Kidney epithelial cell (primary cell): Measurements from ENCODE around the gene AJAP1. TPM values are rescaled to one million over a fixed set of nuclear protein-coding genes. Genes with fewer than 3 reads are reported as not detected.

Source experiments
- DNase-seq: peaks from one replicate; pipeline ENCODE4 v3.0.0-alpha.2; 2010; ENCODE audit warnings: low read depth
- H3K27me3 ChIP-seq: 2 replicates; pipeline ENCODE4 v1.6.0; 2011; ENCODE audit warnings: low read length; ENCODE audit not compliant: control insufficient read depth, insufficient read depth
- H3K36me3 ChIP-seq: 2 replicates; pipeline ENCODE4 v1.5.1; 2011; ENCODE audit warnings: low read length; ENCODE audit not compliant: control insufficient read depth, insufficient read depth
- H3K4me3 ChIP-seq: 2 replicates; pipeline ENCODE4 v1.5.1; 2011; ENCODE audit warnings: low read depth, mild to moderate bottlenecking, control low read depth, low read length
- total RNA-seq: library from RNA; depleted of rRNA; stranded (reverse); fragments of >200 nt; gene quantifications from 2 replicates; pipeline ENCODE4 v1.2.3, GENCODE V29; 2015
- TF ChIP-seq, protein P1 (sequence below): IDR thresholded peaks from 2 replicates; pipeline ENCODE4 v1.5.1; 2011; ENCODE audit warnings: mild to moderate bottlenecking, moderate library complexity, low read length, control low read depth, inconsistent platforms; ENCODE audit not compliant: insufficient read depth, poor library complexity, severe bottlenecking

The AJAP1 gene
- total RNA-seq, 1 donor from 2014 or later = 0.67 TPM

DNA sequence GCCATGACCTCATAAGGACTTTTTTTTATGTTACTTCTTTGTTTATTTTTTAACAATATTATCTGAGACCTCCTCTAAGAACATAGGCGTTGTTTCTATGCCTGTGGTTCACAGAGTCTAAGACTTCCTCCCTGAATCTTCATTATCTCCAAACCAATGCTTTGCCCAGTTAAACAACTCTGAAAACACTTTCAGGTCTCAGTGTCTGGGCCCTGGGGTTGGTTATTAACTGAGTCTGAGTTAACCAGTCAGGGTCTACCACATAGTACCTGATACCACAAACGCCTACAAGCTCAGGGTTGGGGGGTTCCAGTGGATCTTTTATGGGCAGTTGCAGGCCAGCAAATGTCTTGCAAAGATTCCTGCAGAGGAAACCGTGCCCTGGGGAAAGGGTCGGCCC, 138.2 kb downstream of the AJAP1 start:
- H3K27me3 ChIP-seq = no peaks in the 10 kb centered on the region
- H3K36me3 ChIP-seq = no peaks in the 10 kb centered on the region
- H3K4me3 ChIP-seq = no peak overlapping the region

DNA sequence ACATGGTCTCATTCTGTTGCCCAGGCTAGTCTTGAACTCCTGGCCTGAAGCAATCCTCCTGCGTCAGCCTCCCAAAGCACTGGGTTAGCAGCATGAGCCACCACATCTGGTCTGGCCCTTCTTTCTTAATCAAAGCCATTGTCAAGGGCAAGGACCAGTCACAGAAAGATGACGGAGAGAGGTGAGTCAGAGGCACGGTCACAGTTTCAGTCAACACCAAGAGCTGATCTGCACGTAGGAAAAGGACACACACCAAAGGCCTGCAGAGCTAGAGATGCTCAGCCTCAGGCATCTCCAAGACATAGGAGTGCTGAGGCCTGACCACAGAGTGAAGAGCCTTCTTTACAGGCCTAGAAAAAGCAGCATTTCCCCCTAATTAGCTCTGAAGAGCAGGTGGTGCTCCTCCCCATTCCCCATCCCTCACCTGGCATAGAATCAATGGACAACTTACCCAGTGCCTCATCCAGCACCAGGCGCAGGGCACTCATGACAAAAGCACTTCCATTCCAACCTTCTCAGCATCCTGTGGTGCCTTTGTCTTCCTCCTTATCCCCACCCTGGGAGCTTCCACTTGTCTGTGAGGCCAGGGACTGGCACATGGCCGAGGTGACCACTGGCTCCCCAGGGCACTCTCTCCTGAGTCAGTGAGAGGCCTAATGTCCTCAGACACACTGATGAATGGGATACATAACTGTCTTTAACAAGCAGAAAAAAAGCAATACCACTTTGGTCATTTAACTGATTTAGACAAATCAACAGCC, 139.8 kb downstream of the AJAP1 start:
- H3K4me3 ChIP-seq = no peak overlapping the region
- TF ChIP-seq, protein P1, sequence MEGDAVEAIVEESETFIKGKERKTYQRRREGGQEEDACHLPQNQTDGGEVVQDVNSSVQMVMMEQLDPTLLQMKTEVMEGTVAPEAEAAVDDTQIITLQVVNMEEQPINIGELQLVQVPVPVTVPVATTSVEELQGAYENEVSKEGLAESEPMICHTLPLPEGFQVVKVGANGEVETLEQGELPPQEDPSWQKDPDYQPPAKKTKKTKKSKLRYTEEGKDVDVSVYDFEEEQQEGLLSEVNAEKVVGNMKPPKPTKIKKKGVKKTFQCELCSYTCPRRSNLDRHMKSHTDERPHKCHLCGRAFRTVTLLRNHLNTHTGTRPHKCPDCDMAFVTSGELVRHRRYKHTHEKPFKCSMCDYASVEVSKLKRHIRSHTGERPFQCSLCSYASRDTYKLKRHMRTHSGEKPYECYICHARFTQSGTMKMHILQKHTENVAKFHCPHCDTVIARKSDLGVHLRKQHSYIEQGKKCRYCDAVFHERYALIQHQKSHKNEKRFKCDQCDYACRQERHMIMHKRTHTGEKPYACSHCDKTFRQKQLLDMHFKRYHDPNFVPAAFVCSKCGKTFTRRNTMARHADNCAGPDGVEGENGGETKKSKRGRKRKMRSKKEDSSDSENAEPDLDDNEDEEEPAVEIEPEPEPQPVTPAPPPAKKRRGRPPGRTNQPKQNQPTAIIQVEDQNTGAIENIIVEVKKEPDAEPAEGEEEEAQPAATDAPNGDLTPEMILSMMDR = no peak
- H3K36me3 ChIP-seq = no peaks in the 10 kb centered on the region
- H3K27me3 ChIP-seq = no peaks in the 10 kb centered on the region
- no peak for DNase-seq

More for the DNA sequence above, 138.2 kb downstream of the AJAP1 start:
- no peak for DNase-seq
- TF ChIP-seq, protein P1 = no peak

DNA sequence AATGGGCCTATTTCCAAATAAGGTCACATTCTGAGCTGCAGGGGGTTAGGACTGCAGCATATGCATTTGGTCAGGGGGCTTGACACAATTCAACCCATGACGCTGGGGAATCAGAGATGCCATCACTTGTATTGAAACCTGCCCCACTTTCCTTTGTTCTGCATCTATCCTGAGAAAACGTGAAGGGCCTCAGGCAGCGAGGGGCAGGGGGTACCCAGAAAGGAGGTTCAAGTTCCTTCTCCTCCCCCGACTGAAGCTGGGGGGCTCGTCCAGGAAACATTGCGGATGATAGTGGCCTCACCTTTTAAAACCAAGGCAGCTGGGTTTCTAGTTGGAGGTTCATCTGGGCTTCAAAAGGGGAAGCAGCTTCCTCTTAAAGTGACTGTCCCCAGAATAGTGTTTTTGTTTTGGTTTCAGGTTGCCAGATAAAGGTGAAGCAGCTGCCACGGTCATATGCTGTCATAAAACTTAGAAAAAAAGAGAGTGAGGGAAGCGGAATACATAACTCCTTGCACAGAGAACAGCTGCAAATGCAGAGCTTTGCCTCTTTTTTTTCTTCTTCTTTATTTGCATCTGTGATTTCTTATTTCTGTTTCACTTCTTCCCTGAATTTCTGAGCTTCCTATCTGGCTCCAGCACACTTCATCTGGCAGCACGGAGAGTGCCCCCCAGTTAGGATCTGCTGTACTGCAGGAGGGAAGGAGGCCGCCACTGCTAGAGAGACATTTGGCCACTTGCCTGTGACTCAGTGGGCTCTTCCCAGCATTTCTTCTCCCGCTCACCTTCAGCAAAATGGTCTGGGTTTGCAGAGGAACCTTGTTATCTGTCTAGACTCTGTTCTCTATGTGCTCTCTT, 142.0 kb downstream of the AJAP1 start:
- no peaks in the 10 kb centered on the region for H3K36me3 ChIP-seq
- DNase-seq = no peak
- TF ChIP-seq, protein P1 = no peak
- H3K4me3 ChIP-seq = no peak overlapping the region
- H3K27me3 ChIP-seq = no peaks in the 10 kb centered on the region

DNA sequence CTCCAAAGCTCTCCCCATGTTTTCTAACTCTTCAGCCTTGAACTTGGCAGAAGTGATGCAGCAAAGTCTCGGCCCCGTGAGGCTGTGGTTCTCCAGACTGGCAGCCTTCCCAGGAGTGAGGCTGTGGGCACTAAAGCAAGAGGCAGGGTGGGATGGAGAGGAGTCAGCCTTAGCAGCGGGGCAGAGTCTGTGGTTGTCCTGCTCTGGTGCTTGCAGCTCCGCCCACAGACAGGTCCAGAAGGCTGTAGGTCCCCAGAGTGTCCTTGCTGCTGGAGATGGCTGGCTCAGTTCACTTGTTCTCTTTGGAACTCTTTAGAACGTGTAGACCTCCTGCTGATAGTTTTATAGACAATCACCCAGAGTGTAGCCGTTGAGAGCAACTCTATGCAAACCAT, 142.6 kb downstream of the AJAP1 start:
- no peak for DNase-seq
- Histone ChIP-seq H3K27me3 (no peaks in the 10 kb centered on the region), H3K4me3 (no peak overlapping the region), H3K36me3 (no peaks in the 10 kb centered on the region)
- TF ChIP-seq, protein P1 = no peak

DNA sequence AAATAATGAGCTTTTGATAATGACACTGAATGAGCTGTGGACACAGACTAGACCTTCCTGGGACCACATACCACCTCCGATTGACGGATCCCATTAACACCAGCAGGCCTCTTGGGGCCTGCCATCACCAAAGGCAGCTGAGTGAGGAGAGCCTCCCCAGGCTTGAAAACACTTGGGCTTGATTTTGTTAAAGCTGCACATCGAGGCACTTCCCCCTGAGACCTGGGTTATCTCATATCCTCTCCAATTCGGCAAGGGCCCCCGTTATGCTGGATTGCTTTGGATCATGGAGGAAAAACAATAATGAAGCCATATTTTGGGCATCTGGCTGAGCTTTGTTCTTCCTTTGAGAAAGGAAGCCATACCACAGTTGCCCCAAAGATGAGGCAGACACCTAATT, 143.0 kb downstream of the AJAP1 start:
- no peak overlapping the region for H3K4me3 ChIP-seq

More for the DNA sequence above, 143.0 kb downstream of the AJAP1 start:
- no peak for DNase-seq
- Histone ChIP-seq H3K27me3 (no peaks in the 10 kb centered on the region), H3K36me3 (no peaks in the 10 kb centered on the region)
- TF ChIP-seq, protein P1 = no peak
